ENCODE results near the gene ZNF644.
"Not testable (repeated sequence)": the region's sequence is repeated elsewhere in the genome, so short reads cannot be mapped to it uniquely, and the experiment has no call there.

The ZNF644 gene

GRCh38 chr1:90943966-90944365, 77.9 kb downstream of the ZNF644 start:
- no peak for DNase-seq (ENCODE audit: low read depth)
- no peak for TF ChIP-seq CTCF (IDR thresholded peaks at IDR 0.05; ENCODE audit: insufficient read depth, low read depth, low read length, missing control alignments)
- H3K4me3 ChIP-seq (ENCODE audit: low read depth, low read length): no peak overlapping the region

DNA sequence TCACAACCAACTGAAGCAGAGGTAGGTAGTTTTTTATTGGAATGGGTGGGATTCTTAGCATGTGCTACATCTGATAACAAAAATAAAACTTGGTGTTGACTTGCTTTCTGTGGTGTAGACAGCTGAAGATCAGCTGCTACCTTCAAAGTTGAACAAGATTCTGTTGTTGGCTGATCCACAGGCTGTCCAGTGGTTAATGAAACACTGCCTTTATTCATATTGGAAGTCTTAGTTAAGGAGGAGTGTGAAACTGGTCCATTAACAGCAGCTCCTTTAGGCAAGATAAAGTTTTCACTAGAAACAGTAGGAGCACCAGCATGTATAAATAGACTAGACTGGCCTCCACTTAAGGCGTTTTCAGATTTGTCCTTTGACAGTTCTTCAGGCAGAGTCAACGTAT, 81.1 kb downstream of the ZNF644 start:
- TF ChIP-seq CTCF (IDR thresholded peaks at IDR 0.05; ENCODE audit: insufficient read depth, low read depth, low read length, missing control alignments): no peak
- DNase-seq (ENCODE audit: low read depth): no peak
- no peak overlapping the region for H3K4me3 ChIP-seq (ENCODE audit: low read depth, low read length)

- H3K4me3 ChIP-seq (ENCODE audit: low read depth, low read length): no peak overlapping the region
- no peak for DNase-seq (ENCODE audit: low read depth)
- no peak for TF ChIP-seq CTCF (IDR thresholded peaks at IDR 0.05; ENCODE audit: insufficient read depth, low read depth, low read length, missing control alignments)
Measured at GRCh38 chr1:90936731-90937130, 85.1 kb downstream of the ZNF644 start.

- no peak overlapping the region for H3K4me3 ChIP-seq (ENCODE audit: low read depth, low read length)
- DNase-seq (ENCODE audit: low read depth): no peak
- no peak for TF ChIP-seq CTCF (IDR thresholded peaks at IDR 0.05; ENCODE audit: insufficient read depth, low read depth, low read length, missing control alignments)
Measured at GRCh38 chr1:90936061-90936460, 85.8 kb downstream of the ZNF644 start.

DNA sequence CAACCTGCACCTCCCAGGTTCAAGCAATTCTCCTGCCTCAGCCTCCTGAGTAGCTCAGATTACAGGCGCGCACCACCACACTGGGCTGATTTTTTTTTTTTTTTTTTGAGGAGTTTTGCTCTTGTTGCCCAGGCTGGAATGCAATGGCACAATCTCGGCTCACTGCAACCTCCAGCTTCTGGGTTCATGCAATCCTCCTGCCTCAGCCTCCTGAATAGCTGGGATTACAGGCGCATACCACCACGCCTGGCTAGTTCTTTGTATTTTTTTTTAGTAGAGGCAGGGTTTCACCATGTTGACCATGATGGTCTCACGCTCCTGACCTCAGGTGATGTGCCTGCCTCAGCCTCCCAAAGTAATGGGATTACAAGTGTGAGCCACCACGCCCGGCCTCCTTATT, 93.6 kb downstream of the ZNF644 start:
- H3K4me3 ChIP-seq (ENCODE audit: low read depth, low read length); DNase-seq (ENCODE audit: low read depth): not testable (repeated sequence)

DNA sequence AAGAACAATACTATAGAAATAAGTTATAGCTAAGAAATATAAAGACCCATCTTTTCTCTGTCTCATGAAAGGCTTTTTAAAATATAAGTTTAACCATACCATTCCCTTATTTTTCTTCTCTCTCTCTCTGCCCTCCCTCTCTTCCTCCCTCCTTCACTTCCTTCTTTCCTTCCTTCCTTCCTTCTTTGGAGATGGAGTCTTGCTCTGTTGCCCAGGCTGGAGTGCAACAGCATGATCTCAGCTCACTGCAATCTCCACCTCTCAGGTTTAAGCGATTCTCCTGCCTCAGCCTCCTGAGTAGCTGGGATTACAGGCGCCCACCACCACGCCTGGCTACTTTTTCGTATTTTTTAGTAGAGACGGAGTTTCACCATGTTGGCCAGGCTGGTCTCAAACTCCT, 94.2 kb downstream of the ZNF644 start:
- not testable (repeated sequence) for DNase-seq (ENCODE audit: low read depth); H3K4me3 ChIP-seq (ENCODE audit: low read depth, low read length)

DNA sequence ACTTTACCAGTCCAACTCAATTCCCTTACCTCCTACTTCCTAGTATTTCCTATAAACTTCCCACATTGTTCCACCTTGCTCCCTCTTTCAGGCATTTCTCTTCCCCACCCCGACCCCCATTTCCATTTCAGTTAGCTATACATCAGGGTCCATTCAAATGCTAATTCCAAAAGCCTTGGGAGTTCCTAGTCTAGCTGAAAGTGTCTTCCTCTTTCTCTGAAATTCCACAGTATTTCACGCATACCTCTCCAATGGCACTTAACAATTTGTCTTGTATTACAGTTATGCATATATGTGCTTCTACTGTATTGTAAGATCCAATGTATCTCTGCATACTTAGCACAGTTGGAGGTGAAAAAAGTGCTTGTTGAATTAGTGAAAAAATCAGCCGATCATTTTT, 94.9 kb downstream of the ZNF644 start:
- H3K4me3 ChIP-seq (ENCODE audit: low read depth, low read length): no peak overlapping the region
- no peak for TF ChIP-seq CTCF (IDR thresholded peaks at IDR 0.05; ENCODE audit: insufficient read depth, low read depth, low read length, missing control alignments)
- no peak for DNase-seq (ENCODE audit: low read depth)

DNA sequence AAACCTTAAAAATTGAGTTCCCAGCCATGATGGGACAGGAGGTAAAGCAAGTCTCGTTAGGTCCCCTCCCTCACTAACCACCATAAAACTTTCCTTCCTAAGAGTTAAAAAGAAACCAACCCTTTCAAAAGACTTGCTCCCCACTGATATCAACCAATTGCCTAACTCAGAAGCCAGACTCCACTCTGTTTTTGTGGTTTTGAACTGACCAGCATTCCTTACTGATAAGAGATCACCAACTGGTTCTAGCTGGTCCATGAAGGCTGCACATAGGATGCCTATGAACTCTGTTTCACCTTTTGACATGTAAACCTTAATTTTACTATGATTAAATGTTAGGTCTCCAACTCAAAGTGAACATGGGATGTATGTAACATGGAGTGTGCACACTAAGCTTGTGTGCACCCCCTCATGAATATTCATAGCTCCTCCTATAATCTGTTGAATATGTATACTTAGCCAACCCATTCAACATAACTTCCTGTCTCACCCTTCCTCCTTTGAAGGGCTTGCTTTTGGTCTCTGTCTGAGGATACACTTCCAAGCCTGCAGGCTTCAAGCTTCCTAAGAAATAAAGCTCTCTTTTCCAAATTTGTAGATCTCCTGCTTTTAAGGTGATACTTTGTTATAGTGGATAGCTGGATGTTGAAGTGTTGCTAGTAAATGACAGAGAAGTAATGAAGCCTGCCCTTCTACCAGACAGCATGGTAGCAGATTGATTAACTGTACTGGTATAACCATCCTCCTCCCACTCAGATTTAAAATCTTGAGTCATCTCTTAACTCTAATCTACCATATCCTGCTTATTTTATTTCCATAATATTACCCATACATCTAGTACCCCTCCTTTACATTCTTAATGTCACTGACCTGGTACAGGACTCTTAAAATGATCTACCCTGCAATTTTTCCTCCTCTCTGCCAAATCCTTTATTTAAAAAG, 95.6 kb downstream of the ZNF644 start:
- TF ChIP-seq CTCF (IDR thresholded peaks at IDR 0.05; ENCODE audit: insufficient read depth, low read depth, low read length, missing control alignments): no peak
- no peak overlapping the region for H3K4me3 ChIP-seq (ENCODE audit: low read depth, low read length)
- DNase-seq (ENCODE audit: low read depth): no peak
